Measurements from ENCODE around the gene BBS9. TPM values are rescaled to one million over a fixed set of nuclear protein-coding genes. Genes with fewer than 3 reads are reported as not detected.

BBS9 gene
- total and polyA plus RNA-seq, 5 donors = 4.5 to 18.1 (median 13.6) TPM

- H3K4me1 ChIP-seq (ENCODE audit: control insufficient read depth, insufficient read depth, low read length) = no peaks in the 10 kb centered on the region
- DNase-seq (no peak), ATAC-seq (no peak)
- H3K9me3 ChIP-seq (ENCODE audit: control insufficient read depth, low read length) = no peaks in the 10 kb centered on the region
- intact Hi-C loops (cut with DNase I) = no loop called here
- no peaks in the 10 kb centered on the region for H3K27me3 ChIP-seq (ENCODE audit: control insufficient read depth, insufficient read depth)
- no peak overlapping the region for H3K27ac ChIP-seq (ENCODE audit: low read length)
- no peak overlapping the region for H3K4me3 ChIP-seq (ENCODE audit: low read length)
- 99% methylated on average over 2 of the region's 2 CpGs for WGBS
Observed at GRCh38 chr7:33431543-33431942, 302.2 kb downstream of the BBS9 start.

- Histone ChIP-seq H3K27me3 (ENCODE audit: control insufficient read depth, insufficient read depth) (no peaks in the 10 kb centered on the region), H3K27ac (ENCODE audit: low read length) (no peak overlapping the region), H3K4me3 (ENCODE audit: low read length) (no peak overlapping the region), H3K4me1 (ENCODE audit: control insufficient read depth, insufficient read depth, low read length) (no peaks in the 10 kb centered on the region), H3K9me3 (ENCODE audit: control insufficient read depth, low read length) (no peaks in the 10 kb centered on the region)
- DNase-seq (no peak), ATAC-seq (no peak)
- WGBS = 97% methylated on average over 1 of the region's 1 CpG
- intact Hi-C loops (cut with DNase I) = no loop called here
Observed at GRCh38 chr7:33432821-33433220, 303.5 kb downstream of the BBS9 start.

- ATAC-seq = no peak
- Histone ChIP-seq H3K9me3 (ENCODE audit: control insufficient read depth, low read length) (no peaks in the 10 kb centered on the region), H3K4me3 (ENCODE audit: low read length) (no peak overlapping the region), H3K27ac (ENCODE audit: low read length) (no peak overlapping the region), H3K4me1 (ENCODE audit: control insufficient read depth, insufficient read depth, low read length) (no peaks in the 10 kb centered on the region), H3K27me3 (ENCODE audit: control insufficient read depth, insufficient read depth) (no peaks in the 10 kb centered on the region)
- 86% methylated on average over 2 of the region's 2 CpGs for WGBS
- intact Hi-C loops (cut with DNase I) = no loop called here
- no peak for DNase-seq
Observed at GRCh38 chr7:33433357-33433756, 304.0 kb downstream of the BBS9 start.

- Histone ChIP-seq H3K27ac (ENCODE audit: low read length) (no peak overlapping the region), H3K27me3 (ENCODE audit: control insufficient read depth, insufficient read depth) (no peaks in the 10 kb centered on the region), H3K4me1 (ENCODE audit: control insufficient read depth, insufficient read depth, low read length) (no peaks in the 10 kb centered on the region), H3K9me3 (ENCODE audit: control insufficient read depth, low read length) (no peaks in the 10 kb centered on the region), H3K4me3 (ENCODE audit: low read length) (no peak overlapping the region)
- DNase-seq (no peak), ATAC-seq (peak; percentile 42 to 78)
- intact Hi-C loops (cut with DNase I) = no loop called here
- 47% methylated on average over 4 of the region's 4 CpGs for WGBS
Observed at GRCh38 chr7:33444511-33444910, 315.1 kb downstream of the BBS9 start.

- Histone ChIP-seq H3K4me1 (ENCODE audit: control insufficient read depth, insufficient read depth, low read length) (no peaks in the 10 kb centered on the region), H3K4me3 (ENCODE audit: low read length) (no peak overlapping the region), H3K27me3 (ENCODE audit: control insufficient read depth, insufficient read depth) (no peaks in the 10 kb centered on the region), H3K27ac (ENCODE audit: low read length) (no peak overlapping the region), H3K9me3 (ENCODE audit: control insufficient read depth, low read length) (no peaks in the 10 kb centered on the region)
- DNase-seq (no peak), ATAC-seq (no peak)
- WGBS = 91% methylated on average over 3 of the region's 3 CpGs
- intact Hi-C loops (cut with DNase I) = no loop called here
Observed at GRCh38 chr7:33446551-33446950, 317.2 kb downstream of the BBS9 start.

GRCh38 chr7:33448035-33448434 lies 318.7 kb downstream of the BBS9 start:
- DNase-seq (peak; percentile 28 to 52 (median 46)), ATAC-seq (peak; percentile 75 to 93)
- no peaks in the 10 kb centered on the region for H3K27me3 ChIP-seq (ENCODE audit: control insufficient read depth, insufficient read depth)
- intact Hi-C loops (cut with DNase I) = no loop called here
- WGBS = 32% methylated on average over 6 of the region's 6 CpGs
- no peak overlapping the region for H3K27ac ChIP-seq (ENCODE audit: low read length)
- H3K4me3 ChIP-seq (ENCODE audit: low read length) = no peak overlapping the region
- H3K9me3 ChIP-seq (ENCODE audit: control insufficient read depth, low read length) = no peaks in the 10 kb centered on the region
- no peaks in the 10 kb centered on the region for H3K4me1 ChIP-seq (ENCODE audit: control insufficient read depth, insufficient read depth, low read length)

- DNase-seq (no peak), ATAC-seq (no peak)
- no peaks in the 10 kb centered on the region for H3K4me1 ChIP-seq (ENCODE audit: control insufficient read depth, insufficient read depth, low read length)
- no peaks in the 10 kb centered on the region for H3K9me3 ChIP-seq (ENCODE audit: control insufficient read depth, low read length)
- WGBS = 95% methylated on average over 5 of the region's 5 CpGs
- H3K4me3 ChIP-seq (ENCODE audit: low read length) = no peak overlapping the region
- no peak overlapping the region for H3K27ac ChIP-seq (ENCODE audit: low read length)
- no peaks in the 10 kb centered on the region for H3K27me3 ChIP-seq (ENCODE audit: control insufficient read depth, insufficient read depth)
- intact Hi-C loops (cut with DNase I) = loop anchor here in 1 of 4 donors (10.0 kb wide), 1 partner anchor 295 kb away; no protein-coding TSS in a partner anchor
Observed at GRCh38 chr7:33449847-33450246, 320.5 kb downstream of the BBS9 start.

- intact Hi-C loops (cut with DNase I) = loop anchor here in 1 of 4 donors (10.0 kb wide), 1 partner anchor 292 kb away; no protein-coding TSS in a partner anchor
- ATAC-seq = no peak
- Histone ChIP-seq H3K4me3 (ENCODE audit: low read length) (no peak overlapping the region), H3K9me3 (ENCODE audit: control insufficient read depth, low read length) (no peaks in the 10 kb centered on the region), H3K4me1 (ENCODE audit: control insufficient read depth, insufficient read depth, low read length) (no peaks in the 10 kb centered on the region), H3K27ac (ENCODE audit: low read length) (no peak overlapping the region), H3K27me3 (ENCODE audit: control insufficient read depth, insufficient read depth) (no peaks in the 10 kb centered on the region)
- no peak for DNase-seq
- 82% methylated on average over 1 of the region's 1 CpG for WGBS
Observed at GRCh38 chr7:33452805-33453502, 323.6 kb downstream of the BBS9 start.

- Histone ChIP-seq H3K9me3 (ENCODE audit: control insufficient read depth, low read length) (no peaks in the 10 kb centered on the region), H3K4me3 (ENCODE audit: low read length) (no peak overlapping the region), H3K27ac (ENCODE audit: low read length) (no peak overlapping the region), H3K4me1 (ENCODE audit: control insufficient read depth, insufficient read depth, low read length) (no peaks in the 10 kb centered on the region), H3K27me3 (ENCODE audit: control insufficient read depth, insufficient read depth) (no peaks in the 10 kb centered on the region)
- intact Hi-C loops (cut with DNase I) = loop anchor here in 1 of 4 donors (10.0 kb wide), 1 partner anchor 288 kb away; no protein-coding TSS in a partner anchor
- ATAC-seq = no peak
- 81% methylated on average over 6 of the region's 6 CpGs for WGBS
- DNase-seq = no peak
Observed at GRCh38 chr7:33457039-33457438, 327.7 kb downstream of the BBS9 start.

GRCh38 chr7:33458581-33458980 lies 329.2 kb downstream of the BBS9 start:
- intact Hi-C loops (cut with DNase I) = loop anchor here in 1 of 4 donors (10.0 kb wide), 1 partner anchor 286 kb away; no protein-coding TSS in a partner anchor
- ATAC-seq = no peak
- no peaks in the 10 kb centered on the region for H3K9me3 ChIP-seq (ENCODE audit: control insufficient read depth, low read length)
- WGBS = 89% methylated on average over 1 of the region's 1 CpG
- no peaks in the 10 kb centered on the region for H3K27me3 ChIP-seq (ENCODE audit: control insufficient read depth, insufficient read depth)
- no peak overlapping the region for H3K27ac ChIP-seq (ENCODE audit: low read length)
- DNase-seq = no peak
- H3K4me3 ChIP-seq (ENCODE audit: low read length) = no peak overlapping the region
- no peaks in the 10 kb centered on the region for H3K4me1 ChIP-seq (ENCODE audit: control insufficient read depth, insufficient read depth, low read length)

GRCh38 chr7:33459340-33459751 lies 330.0 kb downstream of the BBS9 start:
- H3K4me1 ChIP-seq (ENCODE audit: control insufficient read depth, insufficient read depth, low read length) = no peaks in the 10 kb centered on the region
- H3K4me3 ChIP-seq (ENCODE audit: low read length) = no peak overlapping the region
- H3K27me3 ChIP-seq (ENCODE audit: control insufficient read depth, insufficient read depth) = no peaks in the 10 kb centered on the region
- H3K9me3 ChIP-seq (ENCODE audit: control insufficient read depth, low read length) = no peaks in the 10 kb centered on the region
- no peak for DNase-seq
- intact Hi-C loops (cut with DNase I) = loop anchor here in 1 of 4 donors (10.0 kb wide), 1 partner anchor 285 kb away; no protein-coding TSS in a partner anchor
- no peak overlapping the region for H3K27ac ChIP-seq (ENCODE audit: low read length)
- 54% methylated on average over 1 of the region's 1 CpG for WGBS
- peak; percentile 85 to 89 for ATAC-seq

All from right cardiac atrium (tissue), 5 donors.